ENCODE measurements around the gene LIN28B.
"Not testable (repeated sequence)": the region's sequence is repeated elsewhere in the genome, so short reads cannot be mapped to it uniquely, and the experiment has no call there.

LIN28B gene

DNA sequence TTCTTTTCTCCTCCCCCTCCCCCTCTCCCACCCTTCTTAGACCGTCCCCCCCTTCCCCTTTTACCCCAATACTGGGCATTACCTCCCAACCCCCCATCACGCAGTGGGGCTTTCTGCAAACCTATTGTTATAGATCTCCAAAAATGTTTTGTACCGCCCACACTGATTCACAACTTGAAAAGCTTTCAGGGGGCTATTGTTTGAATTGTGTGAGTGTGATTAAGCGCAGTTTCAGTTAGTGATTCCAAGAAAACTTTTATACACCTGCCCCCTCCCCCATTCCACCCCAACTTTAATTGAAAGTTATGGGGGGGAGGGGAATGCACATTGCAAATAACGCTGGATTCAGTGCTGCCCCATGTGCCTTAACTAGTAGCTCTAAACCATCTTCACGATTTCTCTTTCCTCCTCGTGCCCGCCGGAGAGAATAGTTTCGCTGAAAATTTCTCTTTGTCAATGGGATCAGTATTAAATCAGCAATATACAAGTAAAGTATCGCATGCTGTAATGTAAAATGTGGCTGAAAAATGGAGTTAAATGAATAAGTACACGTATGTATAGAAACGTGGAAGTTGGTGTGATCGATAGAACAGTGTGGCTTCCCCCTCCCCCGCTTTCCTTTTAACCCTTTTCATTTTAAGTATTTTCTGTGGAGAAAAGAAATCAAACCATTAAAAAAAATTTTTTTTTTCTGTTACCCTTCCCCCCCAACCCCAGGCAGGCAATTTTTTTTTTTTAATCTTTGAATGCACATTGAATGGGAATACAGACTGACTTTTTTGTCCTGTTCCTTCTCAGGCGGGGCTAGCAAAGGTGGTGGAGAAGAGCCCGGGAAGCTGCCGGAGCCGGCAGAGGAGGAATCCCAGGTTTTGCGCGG is 632 bp downstream of the LIN28B start:
- no peak for DNase-seq (ENCODE audit: low read depth)

DNA sequence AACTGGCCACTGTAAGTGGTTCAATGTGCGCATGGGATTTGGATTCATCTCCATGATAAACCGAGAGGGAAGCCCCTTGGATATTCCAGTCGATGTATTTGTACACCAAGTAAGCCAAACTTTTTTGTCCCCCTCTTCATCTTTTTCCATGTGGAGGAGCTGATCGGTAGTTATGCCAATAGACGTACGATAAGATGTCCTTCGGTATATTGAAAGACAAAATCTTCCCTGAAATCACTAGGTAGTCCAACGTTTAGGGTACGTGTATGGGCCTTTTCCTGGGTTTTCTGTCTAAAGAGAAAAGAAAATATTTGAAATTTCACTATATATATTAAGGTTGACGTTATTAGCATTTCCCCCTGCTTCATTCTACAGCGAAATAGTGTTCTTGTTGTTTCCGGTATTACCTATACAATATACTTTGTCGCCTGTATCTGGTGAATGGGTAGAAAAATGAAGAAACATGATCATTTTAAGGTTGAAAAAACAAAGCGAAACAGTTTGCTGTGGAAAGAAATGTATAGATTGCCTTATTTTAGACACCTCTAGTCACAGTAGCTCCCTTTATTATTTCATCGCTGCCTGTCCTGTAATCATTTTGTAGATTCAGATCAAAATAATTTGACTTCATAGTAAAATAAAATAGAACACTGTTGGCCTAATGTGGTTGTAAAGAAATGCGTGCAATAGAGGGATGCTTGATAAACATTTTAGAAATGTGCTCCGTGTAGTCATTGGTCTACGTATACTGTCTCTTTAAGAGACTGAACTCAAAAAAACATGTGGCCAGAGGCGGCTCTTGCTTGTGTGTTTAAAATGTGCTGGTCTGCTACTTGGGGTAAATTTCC is 1.5 kb downstream of the LIN28B start:
- no peak for DNase-seq (ENCODE audit: low read depth)

DNA sequence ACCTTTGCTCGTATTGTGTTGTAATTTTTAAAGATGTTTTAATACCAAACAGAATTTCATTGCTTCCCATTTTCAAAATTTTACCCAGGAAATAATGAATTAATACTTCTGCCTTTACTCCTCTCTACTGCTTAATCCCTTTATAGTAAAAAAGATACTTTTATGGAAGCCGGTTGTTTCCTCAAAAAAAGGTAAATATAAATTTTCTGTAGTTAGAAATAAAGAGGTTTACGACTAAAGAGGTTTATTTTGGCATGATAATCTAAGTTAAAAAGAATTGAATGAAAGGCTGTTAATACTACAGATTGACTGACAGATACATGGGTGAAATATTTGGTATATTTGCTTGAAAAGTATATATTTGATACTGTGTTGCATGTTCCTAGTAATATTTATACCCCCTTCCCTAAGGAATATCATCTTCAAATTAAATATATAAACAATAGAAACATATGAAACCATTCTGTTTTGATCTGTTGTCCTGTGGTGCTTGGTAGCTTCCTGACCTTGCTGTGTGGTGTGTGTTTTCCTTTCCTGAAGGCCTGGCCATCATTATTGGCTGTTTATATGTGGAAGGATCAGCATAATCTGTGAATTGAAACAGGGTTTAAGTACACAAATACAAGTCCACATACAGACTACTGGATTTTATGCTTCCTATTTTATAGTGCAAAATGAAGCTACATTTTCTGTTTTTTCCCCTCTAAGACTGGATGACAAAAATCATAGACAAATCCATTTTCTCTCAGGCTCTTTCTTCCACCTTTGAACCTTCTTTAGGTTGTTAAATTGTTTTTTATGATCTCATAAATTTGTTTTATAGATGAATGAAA is 2.3 kb downstream of the LIN28B start:
- no peak for DNase-seq (ENCODE audit: low read depth)

DNA sequence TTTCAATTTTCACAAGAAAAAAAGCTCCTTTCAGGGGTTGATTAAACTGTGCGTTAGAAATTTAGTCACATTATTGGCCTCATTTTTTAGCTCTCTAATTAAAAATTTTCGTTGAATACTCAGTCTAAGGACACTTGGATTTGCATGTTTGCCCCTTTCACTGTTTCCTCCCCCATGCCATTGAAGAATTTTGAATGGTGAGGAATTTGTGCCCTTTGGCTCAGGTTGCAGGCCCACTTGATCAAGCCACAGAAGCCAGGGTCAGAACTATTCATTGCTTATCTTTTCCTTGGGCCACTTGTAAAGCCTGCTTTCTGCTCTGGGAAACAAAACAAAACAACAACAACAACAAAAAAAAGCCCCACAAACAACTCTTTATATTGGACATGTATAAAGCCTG is 12.2 kb downstream of the LIN28B start:
- DNase-seq (ENCODE audit: low read depth) = no peak

DNA sequence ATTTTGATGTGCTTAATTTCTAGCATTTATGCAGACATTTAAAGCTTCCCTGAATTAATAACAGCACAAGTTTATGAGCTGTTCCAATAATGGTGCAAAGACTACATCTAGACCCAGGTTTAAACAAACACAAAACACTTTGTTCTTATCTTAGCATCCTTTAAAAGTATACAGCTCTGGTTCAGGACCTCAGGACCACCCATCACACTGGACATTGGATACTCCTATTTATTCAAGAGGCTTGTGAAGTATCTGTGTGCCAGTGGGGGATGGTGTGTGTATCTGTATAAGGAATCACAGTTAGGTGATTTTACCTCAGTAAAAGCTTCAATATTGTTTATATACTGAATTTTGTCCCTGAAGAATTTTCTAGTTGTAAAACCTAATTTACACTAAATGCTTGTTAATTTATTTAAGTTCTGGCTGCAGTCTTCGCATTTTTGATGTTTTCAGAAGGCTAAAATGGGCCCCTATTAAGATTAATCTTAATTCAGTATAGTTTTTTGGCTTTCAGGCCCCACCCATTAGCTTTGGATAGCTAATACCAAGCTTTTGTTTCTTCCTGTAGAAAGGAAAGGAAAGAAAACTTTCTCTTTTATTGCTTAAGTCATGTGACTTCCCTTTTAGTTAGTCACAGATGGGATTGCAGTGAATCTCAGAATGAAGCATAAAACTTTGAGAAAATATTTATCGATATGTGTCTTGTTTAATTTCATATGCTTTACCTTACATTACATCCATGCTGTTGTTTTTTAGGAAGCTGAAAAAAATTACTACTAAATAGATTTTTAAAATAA is 13.1 kb downstream of the LIN28B start:
- no peak for DNase-seq (ENCODE audit: low read depth)

DNA sequence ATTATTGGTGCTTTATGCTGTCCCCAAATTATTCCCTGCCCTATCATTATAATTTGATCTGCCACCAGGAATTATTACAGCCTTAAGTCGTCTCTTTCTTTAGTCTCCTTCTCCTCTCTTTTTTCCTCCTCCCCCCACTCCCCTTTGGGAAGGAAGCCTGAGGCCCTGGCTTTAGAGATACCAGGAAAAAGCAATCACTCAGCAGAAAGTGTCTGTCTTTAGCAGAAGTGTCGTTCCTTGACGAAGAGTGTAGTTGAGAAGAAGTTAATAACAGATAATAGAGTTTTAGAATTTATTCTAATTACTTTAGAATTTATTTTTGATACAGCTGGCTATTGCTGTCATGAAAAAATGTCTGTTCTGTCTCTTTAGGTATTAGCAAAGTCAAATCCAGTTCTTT is 16.5 kb downstream of the LIN28B start:
- no peak for DNase-seq (ENCODE audit: low read depth)

DNA sequence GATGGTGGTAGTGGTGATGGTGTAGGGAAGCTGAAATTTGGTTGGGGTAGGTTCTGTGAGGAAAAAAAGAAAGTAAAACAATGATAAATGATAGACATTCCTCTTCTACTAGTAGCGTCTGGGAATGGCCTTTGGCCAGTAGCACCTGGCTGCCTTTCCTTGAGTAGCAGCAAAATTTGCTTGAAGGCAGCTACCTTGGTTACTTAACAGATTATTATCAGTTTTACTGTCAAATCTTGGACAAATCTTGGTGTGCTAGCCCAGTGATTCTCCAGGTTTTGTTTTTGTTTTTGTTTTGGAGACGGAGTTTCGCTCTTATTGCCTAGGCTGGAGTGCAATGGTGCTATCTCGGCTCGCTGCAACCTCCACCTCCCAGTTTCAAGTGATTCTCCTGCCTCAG is 26.4 kb downstream of the LIN28B start:
- DNase-seq (ENCODE audit: low read depth) = no peak

DNA sequence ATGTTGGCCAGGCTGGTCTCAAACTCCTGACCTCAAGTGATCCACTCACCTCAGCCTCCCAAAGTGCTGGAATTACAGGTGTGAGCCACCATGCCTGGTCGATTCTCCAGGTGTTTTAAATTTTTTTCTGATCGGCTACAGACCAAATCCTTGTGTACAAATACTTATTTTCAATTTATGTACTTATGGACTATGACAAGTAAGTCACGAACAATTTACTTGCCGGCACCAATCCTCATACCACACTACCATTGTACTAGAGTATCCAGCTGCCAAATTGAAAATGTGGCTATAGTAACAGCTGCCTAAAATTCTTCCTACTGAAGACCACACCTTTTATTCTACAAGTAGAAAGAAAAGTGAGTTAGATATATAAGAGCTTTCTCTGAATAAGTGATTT is 26.9 kb downstream of the LIN28B start:
- no peak for DNase-seq (ENCODE audit: low read depth)

DNA sequence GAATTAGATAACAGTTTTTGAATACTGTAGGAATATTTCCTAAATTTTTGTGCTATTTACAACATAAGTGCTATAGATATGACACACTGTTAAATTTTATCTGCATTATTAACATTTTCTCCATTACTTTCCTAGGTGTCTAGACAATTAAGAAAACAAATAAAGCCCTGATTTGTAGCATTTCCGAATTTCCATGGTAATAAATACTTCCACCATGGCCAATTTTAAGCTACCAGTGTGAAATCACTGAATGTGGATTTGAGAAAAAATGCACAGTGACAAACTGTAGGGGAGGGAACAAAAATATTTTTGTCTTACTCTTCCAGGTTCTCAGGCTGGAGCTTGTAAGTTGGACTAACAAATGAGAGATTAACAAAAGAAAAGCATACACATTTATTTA is 27.9 kb downstream of the LIN28B start:
- DNase-seq (ENCODE audit: low read depth) = no peak

DNA sequence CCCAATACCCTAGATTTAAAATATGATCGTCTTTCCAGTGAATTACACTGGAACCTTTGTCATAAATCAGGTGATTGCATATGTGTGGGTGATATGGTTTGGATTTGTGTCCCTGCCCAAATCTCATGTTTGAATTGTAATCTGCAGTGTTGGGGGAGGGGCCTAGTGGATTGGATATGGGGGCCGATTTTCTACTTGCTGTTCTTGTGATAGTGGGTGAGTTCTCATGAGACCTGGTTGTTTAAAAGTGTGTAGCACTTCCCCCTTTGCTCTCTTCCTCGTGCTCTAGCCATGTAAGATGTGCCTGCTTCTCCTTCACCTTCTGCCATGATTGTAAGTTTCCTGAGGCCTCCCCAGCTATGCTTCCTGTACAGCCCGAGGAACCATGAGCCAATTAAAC is 29.0 kb downstream of the LIN28B start:
- not testable (repeated sequence) for DNase-seq (ENCODE audit: low read depth)

DNA sequence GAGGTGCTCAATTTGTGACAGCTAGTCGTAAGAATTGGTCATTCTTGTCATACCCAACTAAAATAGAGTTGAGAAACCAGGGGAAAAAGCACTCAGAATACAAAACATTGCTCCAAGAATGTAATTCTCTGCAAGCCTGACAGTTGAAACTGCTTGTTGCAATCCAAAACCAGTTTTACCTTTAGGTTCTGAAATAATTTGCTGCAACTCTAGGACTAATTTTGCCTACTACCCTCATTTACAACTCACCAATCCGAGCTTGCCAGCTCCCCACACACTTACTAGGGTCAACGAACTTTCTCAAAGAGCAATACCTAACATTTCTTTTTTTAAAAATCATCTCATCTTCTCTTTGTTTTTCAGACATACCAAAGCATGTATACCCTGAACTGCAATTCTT is 29.7 kb downstream of the LIN28B start:
- no peak for DNase-seq (ENCODE audit: low read depth)

DNA sequence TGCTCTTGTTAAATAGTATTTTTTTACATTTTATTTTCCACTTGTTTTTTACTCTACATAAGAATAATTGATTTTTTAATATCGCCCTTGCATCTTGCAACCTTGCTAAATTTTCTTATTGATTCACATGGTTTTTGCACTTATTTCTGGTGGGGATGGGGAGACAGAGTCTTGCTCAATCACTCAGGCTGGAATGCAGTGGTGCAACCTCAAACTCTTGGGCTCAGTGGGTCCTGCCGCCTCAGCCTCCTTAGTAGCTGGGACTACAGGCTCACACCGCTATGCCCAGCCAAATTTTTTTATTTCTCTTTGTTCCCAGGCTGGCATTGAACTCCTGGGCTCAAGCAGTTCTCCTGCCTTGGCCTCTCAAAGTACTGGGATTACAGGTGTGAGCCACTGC is 30.3 kb downstream of the LIN28B start:
- DNase-seq (ENCODE audit: low read depth) = no peak

DNA sequence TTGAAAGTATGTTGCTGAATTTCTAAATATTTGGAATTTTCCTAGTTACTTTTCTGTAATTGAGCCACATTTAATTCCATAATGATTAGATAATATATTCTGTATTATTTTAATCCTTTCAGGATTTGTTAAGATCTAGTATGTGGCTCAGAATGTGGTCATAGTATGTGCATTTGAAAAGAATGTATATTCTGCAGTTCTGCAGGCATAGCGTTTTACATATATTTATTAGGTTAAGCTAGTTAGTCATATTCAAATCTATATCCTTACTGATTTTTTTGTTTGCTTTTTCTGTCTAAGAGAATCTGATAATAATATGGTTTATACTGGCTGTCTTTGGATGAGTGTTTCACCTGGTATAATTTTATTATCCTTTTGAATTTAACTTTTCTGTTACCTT is 33.2 kb downstream of the LIN28B start:
- DNase-seq (ENCODE audit: low read depth) = no peak

DNA sequence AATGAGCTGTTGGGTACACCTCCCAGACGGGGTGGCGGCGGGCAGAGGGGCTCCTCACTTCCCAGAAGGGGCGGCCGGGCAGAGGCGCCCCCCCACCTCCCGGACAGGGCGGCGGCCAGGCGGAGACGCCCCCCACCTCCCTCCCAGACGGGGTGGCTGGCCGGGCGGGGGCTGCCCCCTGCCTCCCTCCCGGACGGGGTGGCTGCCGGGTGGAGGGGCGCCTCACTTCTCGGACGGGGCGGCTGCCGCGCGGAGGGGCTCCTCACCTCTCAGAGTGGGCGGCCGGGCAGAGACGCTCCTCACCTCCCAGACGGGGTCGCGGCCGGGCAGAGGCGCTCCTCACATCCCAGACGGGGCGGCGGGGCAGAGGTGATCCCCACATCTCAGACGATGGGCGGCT is 34.2 kb downstream of the LIN28B start:
- DNase-seq (ENCODE audit: low read depth) = not testable (repeated sequence)

DNA sequence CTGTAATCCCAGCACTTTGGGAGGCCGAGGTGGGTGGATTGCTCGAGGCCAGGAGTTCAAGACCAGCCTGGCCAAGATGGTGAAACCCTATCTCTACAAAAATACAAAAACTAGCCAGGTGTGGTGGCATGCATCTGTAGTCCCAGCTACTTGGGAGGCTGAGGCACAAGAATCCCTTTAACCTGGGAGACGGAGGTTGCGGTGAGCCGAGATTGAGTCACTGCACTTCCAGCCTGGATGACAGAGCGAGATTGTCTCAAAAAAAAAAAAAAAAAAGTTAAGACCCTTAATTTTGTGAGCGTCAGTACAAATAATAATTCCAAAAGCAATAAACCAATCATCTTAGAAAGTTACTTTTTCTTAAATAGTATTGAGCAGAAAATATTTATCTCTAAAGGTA is 36.7 kb downstream of the LIN28B start:
- DNase-seq (ENCODE audit: low read depth) = not testable (repeated sequence)

DNA sequence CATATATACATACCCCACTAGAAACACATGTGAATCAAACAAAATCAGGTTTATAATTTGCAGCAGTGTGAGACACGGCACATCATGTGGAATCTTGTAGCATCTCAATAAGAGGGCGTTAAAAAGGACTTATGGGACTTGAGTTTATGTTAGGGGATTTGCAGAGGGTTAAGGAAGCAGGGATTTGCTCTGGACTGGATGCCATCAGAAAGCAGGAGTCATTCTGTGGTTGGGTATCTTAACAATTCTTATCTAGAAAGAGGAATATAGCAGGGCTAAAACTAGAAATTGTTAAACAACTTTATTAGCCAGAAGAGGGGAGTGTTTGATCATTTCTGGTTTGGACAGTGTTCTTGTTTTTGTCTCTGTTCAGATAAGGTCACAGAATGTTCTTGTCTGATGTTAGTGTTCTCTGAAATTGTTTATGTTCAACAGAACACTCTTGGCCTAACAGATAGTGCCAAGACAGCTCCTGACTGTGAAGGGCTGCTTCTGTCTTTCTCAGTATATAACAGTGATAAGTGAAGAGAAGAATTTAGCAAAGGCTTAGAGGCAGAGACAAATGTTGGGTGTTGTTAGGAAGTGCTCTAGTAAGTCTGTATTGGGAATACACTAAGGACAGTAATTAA is 39.2 kb downstream of the LIN28B start:
- DNase-seq (ENCODE audit: low read depth) = peak; percentile 2

DNA sequence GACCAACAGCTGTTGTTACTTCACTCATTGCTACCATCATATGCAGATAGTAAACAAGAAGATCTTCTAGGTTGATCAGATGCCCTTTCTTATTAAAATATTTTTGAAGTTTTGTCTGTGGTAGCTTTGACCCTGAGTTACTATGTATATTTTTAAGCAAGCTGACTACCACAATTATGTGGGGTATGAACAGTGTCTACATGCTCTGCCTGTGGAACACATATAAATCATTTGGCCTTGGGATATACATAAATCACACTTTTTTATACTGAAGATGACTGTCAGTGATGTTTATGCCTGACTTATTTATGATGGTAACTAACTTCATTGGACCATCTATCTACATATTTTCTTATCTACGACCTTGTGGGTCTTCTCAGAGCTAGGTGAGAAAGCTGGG is 44.2 kb downstream of the LIN28B start:
- DNase-seq (ENCODE audit: low read depth) = no peak

DNA sequence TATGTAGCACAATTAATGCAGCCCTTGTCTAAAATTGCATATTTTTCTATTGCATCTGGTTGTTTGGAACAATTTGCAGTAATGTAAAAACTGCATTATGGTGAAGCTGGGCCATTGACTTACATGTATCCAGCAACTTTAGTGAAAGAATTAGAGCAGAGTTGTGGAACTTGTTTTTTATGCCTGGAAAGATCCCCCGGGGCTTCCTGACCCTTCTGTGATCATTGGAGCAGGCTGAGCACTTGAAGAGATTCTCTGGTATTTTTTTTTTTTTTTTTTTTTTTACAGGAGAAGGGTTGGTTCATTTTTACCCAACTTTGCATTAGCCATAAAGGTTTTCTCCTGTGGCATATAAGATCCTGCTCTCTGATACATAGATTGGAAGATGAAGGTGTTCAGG is 45.0 kb downstream of the LIN28B start:
- no peak for DNase-seq (ENCODE audit: low read depth)

DNA sequence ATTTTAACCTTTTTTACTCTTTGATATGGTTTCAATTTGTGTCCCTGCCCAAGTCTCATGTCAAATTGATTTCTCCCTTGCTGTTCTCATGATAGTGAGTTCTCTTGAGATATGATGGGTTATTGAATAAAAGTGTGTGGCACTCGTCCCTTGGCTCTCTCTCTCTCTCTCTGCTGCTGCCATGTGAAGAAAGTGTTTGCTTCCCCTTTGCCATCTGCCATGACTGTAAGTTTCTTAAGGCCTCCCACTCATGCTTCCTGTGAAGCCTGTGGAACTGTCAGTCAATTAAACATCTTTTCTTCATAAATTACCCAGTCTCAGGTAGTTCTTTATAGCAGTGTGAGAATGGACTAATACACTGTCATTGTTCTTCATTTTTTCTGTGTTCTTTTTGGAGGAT is 48.5 kb downstream of the LIN28B start:
- DNase-seq (ENCODE audit: low read depth) = no peak

DNA sequence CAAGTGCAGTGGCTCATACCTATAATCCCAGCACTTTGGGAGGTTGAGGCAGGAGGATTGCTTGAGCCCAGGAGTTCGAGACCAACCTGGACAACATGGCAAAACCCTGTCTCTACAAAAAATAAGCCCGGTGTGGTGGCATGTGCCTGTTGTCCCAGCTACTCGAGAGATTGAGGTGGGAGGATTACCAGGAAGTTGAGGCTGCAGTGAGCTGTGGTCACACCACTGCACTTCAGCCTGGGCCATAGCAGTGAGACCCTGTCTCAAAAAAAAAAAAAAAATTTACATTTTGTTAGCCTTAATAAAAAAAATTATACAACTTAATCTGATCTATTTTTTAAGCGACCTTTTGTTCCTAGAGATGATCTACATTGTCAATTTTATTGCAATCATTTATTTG is 56.6 kb downstream of the LIN28B start:
- not testable (repeated sequence) for DNase-seq (ENCODE audit: low read depth)

DNA sequence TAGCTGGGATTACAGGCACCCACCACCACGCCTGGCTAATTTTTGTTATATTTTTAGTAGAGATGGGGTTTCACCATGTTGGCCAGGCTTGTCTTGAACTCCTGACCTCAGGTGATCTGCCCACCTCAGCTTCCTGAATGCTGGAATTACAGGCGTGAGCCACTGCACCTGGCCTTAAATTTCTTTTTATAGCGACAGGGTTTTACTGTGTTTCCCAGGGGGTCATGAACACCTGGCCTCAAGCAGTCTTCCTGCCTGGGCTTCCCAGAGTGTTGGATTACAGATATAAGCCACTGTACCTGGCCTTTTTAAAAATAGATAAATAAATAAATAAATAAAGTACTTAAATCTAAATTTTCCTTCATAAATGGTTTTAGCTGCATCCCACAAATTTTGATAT is 57.5 kb downstream of the LIN28B start:
- no peak for DNase-seq (ENCODE audit: low read depth)

Data from GM04504 (cell line).